ENCODE results near the gene ZBTB32. TPM values are rescaled to one million over a fixed set of nuclear protein-coding genes. Genes with fewer than 3 reads are reported as not detected.

The ZBTB32 gene
- total RNA-seq, 1 donor: not detected

DNA sequence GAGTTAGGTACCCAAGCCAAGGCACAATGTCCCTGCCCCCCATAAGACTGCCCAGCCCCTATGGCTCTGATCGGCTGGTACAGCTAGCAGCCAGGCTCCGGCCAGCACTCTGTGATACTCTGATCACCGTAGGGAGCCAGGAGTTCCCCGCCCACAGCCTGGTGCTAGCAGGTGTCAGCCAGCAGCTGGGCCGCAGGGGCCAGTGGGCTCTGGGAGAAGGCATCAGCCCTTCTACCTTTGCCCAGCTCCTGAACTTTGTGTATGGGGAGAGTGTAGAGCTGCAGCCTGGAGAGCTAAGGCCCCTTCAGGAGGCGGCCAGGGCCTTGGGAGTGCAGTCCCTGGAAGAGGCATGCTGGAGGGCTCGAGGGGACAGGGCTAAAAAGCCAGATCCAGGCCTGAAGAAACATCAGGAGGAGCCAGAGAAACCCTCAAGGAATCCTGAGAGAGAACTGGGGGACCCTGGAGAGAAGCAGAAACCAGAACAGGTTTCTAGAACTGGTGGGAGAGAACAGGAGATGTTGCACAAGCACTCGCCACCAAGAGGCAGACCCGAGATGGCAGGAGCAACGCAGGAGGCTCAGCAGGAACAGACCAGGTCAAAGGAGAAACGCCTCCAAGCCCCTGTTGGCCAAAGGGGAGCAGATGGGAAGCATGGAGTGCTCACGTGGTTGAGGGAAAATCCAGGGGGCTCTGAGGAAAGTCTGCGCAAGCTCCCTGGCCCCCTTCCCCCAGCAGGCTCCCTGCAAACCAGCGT is 10.4 kb downstream of the ZBTB32 start:
- no peak overlapping the region for H3K4me2 ChIP-seq (ENCODE audit: insufficient read depth, low read length)
- no peak overlapping the region for H2AFZ ChIP-seq (ENCODE audit: low read length)
- peaks cover 17% of the 10 kb centered on the region for H3K4me1 ChIP-seq (ENCODE audit: insufficient read depth, low read length)
- no peak overlapping the region for H3K27ac ChIP-seq (ENCODE audit: low read depth, low read length)
- no peaks in the 10 kb centered on the region for H3K27me3 ChIP-seq (ENCODE audit: insufficient read depth, low read length)
- peaks cover 21% of the 10 kb centered on the region for H3K79me2 ChIP-seq (ENCODE audit: insufficient read depth, low read length)
- H3K36me3 ChIP-seq (ENCODE audit: insufficient read depth, low read length): no peaks in the 10 kb centered on the region
- H4K20me1 ChIP-seq (ENCODE audit: insufficient read depth, low read length): peaks cover 14% of the 10 kb centered on the region
- peak; percentile 50 for DNase-seq (ENCODE audit: insufficient read length, low spot score, missing footprints)
- TF ChIP-seq, protein P1, sequence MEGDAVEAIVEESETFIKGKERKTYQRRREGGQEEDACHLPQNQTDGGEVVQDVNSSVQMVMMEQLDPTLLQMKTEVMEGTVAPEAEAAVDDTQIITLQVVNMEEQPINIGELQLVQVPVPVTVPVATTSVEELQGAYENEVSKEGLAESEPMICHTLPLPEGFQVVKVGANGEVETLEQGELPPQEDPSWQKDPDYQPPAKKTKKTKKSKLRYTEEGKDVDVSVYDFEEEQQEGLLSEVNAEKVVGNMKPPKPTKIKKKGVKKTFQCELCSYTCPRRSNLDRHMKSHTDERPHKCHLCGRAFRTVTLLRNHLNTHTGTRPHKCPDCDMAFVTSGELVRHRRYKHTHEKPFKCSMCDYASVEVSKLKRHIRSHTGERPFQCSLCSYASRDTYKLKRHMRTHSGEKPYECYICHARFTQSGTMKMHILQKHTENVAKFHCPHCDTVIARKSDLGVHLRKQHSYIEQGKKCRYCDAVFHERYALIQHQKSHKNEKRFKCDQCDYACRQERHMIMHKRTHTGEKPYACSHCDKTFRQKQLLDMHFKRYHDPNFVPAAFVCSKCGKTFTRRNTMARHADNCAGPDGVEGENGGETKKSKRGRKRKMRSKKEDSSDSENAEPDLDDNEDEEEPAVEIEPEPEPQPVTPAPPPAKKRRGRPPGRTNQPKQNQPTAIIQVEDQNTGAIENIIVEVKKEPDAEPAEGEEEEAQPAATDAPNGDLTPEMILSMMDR (IDR thresholded peaks at IDR 0.05; ENCODE audit: extremely low read depth, low read depth, low read length): no peak
- no peak overlapping the region for H3K4me3 ChIP-seq (ENCODE audit: insufficient read depth, low read length)
- no peaks in the 10 kb centered on the region for H3K9me3 ChIP-seq (ENCODE audit: low read depth, low read length)

GRCh38 chr19:35715355-35715809 is 11.0 kb downstream of the ZBTB32 start:
- Histone ChIP-seq H3K79me2 (ENCODE audit: insufficient read depth, low read length) (peaks cover 27% of the 10 kb centered on the region), H3K4me1 (ENCODE audit: insufficient read depth, low read length) (peaks cover 17% of the 10 kb centered on the region), H3K4me2 (ENCODE audit: insufficient read depth, low read length) (no peak overlapping the region), H3K27me3 (ENCODE audit: insufficient read depth, low read length) (no peaks in the 10 kb centered on the region), H3K9me3 (ENCODE audit: low read depth, low read length) (no peaks in the 10 kb centered on the region), H3K27ac (ENCODE audit: low read depth, low read length) (no peak overlapping the region), H3K36me3 (ENCODE audit: insufficient read depth, low read length) (peaks cover 3% of the 10 kb centered on the region), H2AFZ (ENCODE audit: low read length) (no peak overlapping the region), H3K4me3 (ENCODE audit: insufficient read depth, low read length) (no peak overlapping the region), H4K20me1 (ENCODE audit: insufficient read depth, low read length) (peaks cover 18% of the 10 kb centered on the region)
- TF ChIP-seq, protein P1 (IDR thresholded peaks at IDR 0.05; ENCODE audit: extremely low read depth, low read depth, low read length): no peak
- peak; percentile 78 for DNase-seq (ENCODE audit: insufficient read length, low spot score, missing footprints)

GRCh38 chr19:35715981-35716800 is 11.8 kb downstream of the ZBTB32 start:
- H3K4me2 ChIP-seq (ENCODE audit: insufficient read depth, low read length): peak overlapping the region; percentile 89
- H3K79me2 ChIP-seq (ENCODE audit: insufficient read depth, low read length): peaks cover 33% of the 10 kb centered on the region
- peaks cover 17% of the 10 kb centered on the region for H3K4me1 ChIP-seq (ENCODE audit: insufficient read depth, low read length)
- H3K27ac ChIP-seq (ENCODE audit: low read depth, low read length): no peak overlapping the region
- no peaks in the 10 kb centered on the region for H3K9me3 ChIP-seq (ENCODE audit: low read depth, low read length)
- peaks cover 6% of the 10 kb centered on the region for H3K36me3 ChIP-seq (ENCODE audit: insufficient read depth, low read length)
- peak overlapping the region; percentile 80 for H3K4me3 ChIP-seq (ENCODE audit: insufficient read depth, low read length)
- H4K20me1 ChIP-seq (ENCODE audit: insufficient read depth, low read length): peaks cover 19% of the 10 kb centered on the region
- TF ChIP-seq, protein P1 (IDR thresholded peaks at IDR 0.05; ENCODE audit: extremely low read depth, low read depth, low read length): no peak
- peak; percentile 98 for DNase-seq (ENCODE audit: insufficient read length, low spot score, missing footprints)
- H2AFZ ChIP-seq (ENCODE audit: low read length): peak overlapping the region; percentile 96
- H3K27me3 ChIP-seq (ENCODE audit: insufficient read depth, low read length): no peaks in the 10 kb centered on the region
